IMR-90 (cell line): ENCODE results near the gene RABEP2. TPM values are rescaled to one million over a fixed set of nuclear protein-coding genes. Genes with fewer than 3 reads are reported as not detected.

ENCODE experiments used
- ATAC-seq: fragments of 200-7000 bp; cut with Tn5 transposase; 2 replicates; pipeline ENCODE4 v1.9.1; 2020; ENCODE audit warnings: low read depth, mild to moderate bottlenecking, moderate library complexity
- BruUV-seq: library from RNA; stranded (reverse); fragments of 400-500 nt; replicated peaks from 2 replicates; lab custom pipeline; 2021; lab: Mats Ljungman, UMichigan
- CTCF ChIA-PET: fragments of 300-600 bp; formaldehyde crosslinking; extraction: SDS; loops from one replicate; lab custom pipeline; 2021; ENCODE audit warnings: antibody characterized with exemption; lab: Yijun Ruan, JAX
- POLR2A ChIA-PET: fragments of 300-600 bp; sonication (Branson Sonifier 250); formaldehyde crosslinking; loops from one replicate; lab custom pipeline; 2022; ENCODE audit warnings: antibody characterized with exemption; ENCODE audit not compliant: unreplicated experiment; lab: Charles Lee
- DNase-seq: peaks from one replicate; pipeline ENCODE4 v3.0.0; 2013
- H2AFZ ChIP-seq: replicated peaks from 2 replicates; pipeline ENCODE3; 2013; ENCODE audit warnings: low read length, mild to moderate bottlenecking; ENCODE audit not compliant: poor library complexity
- H2AK5ac ChIP-seq: 2 replicates; pipeline ENCODE4 v1.6.1; 2013; ENCODE audit warnings: low read depth, low read length, inconsistent platforms
- H2AK9ac ChIP-seq: replicated peaks from 2 replicates; pipeline ENCODE3; 2013; ENCODE audit warnings: mild to moderate bottlenecking, low read depth, low read length, moderate library complexity; ENCODE audit not compliant: poor library complexity
- H2BK120ac ChIP-seq: 2 replicates; pipeline ENCODE4 v1.6.1; 2013; ENCODE audit warnings: low read depth, low read length, inconsistent platforms
- H2BK15ac ChIP-seq: 3 replicates; pipeline ENCODE4 v1.6.1; 2013; ENCODE audit warnings: low read depth, low read length, inconsistent platforms
- H2BK20ac ChIP-seq: 2 replicates; pipeline ENCODE4 v1.6.1; 2013; ENCODE audit warnings: low read depth, mild to moderate bottlenecking, inconsistent platforms, low read length, moderate library complexity
- H2BK5ac ChIP-seq: 2 replicates; pipeline ENCODE4 v1.6.1; 2013; ENCODE audit warnings: mild to moderate bottlenecking, low read depth, low read length, inconsistent platforms; ENCODE audit not compliant: poor library complexity, severe bottlenecking
- H3K14ac ChIP-seq: replicated peaks from 2 replicates; pipeline ENCODE4 v1.6.1; 2013; ENCODE audit warnings: low read depth, low read length, inconsistent platforms
- H3K18ac ChIP-seq: 2 replicates; pipeline ENCODE4 v1.6.1; 2013; ENCODE audit warnings: low read depth, low read length, control low read depth
- H3K23ac ChIP-seq: 2 replicates; pipeline ENCODE4 v1.6.1; 2013; ENCODE audit warnings: low read depth, low read length, inconsistent platforms
- H3K27ac ChIP-seq: 2 replicates; pipeline ENCODE4 v1.5.1; 2013; ENCODE audit warnings: mild to moderate bottlenecking, control low read depth, low read length; ENCODE audit not compliant: insufficient read depth
- H3K27me3 ChIP-seq: 2 replicates; pipeline ENCODE4 v1.6.1; 2013; ENCODE audit warnings: low read length; ENCODE audit not compliant: control insufficient read depth, insufficient read depth
- H3K36me3 ChIP-seq: 2 replicates; pipeline ENCODE4 v1.6.1; 2013; ENCODE audit warnings: low read length, mixed read lengths; ENCODE audit not compliant: control insufficient read depth, insufficient read depth
- H3K4ac ChIP-seq: 2 replicates; pipeline ENCODE4 v1.6.1; 2013; ENCODE audit warnings: low read depth, low read length, inconsistent platforms
- H3K4me1 ChIP-seq: 2 replicates; pipeline ENCODE4 v1.6.1; 2013; ENCODE audit warnings: low read length, mixed read lengths; ENCODE audit not compliant: control insufficient read depth, insufficient read depth
- H3K4me2 ChIP-seq: 2 replicates; pipeline ENCODE4 v1.6.1; 2013; ENCODE audit warnings: low read depth, mild to moderate bottlenecking, control low read depth, low read length, moderate library complexity
- H3K4me3 ChIP-seq: 2 replicates; pipeline ENCODE4 v1.5.1; 2013; ENCODE audit warnings: low read depth, mild to moderate bottlenecking, control low read depth, low read length, moderate library complexity; ENCODE audit not compliant: insufficient read depth
- H3K56ac ChIP-seq: 2 replicates; pipeline ENCODE4 v1.6.1; 2013; ENCODE audit warnings: low read length, inconsistent platforms; ENCODE audit not compliant: insufficient read depth; ENCODE audit errors: extremely low read depth
- H3K79me1 ChIP-seq, 2 experiments: 2 replicates each; pipeline ENCODE4 v1.6.1; 2013; ENCODE audit warnings: low read length in 2 of 2, inconsistent platforms in 1 of 2, low read depth in 1 of 2
- H3K9ac ChIP-seq: 2 replicates; pipeline ENCODE4 v1.6.1; 2013; ENCODE audit warnings: low read depth, low read length, control low read depth
- H3K9me1 ChIP-seq: 2 replicates; pipeline ENCODE4 v1.6.1; 2013; ENCODE audit warnings: low read length, inconsistent platforms; ENCODE audit not compliant: insufficient read depth
- H3K9me3 ChIP-seq: 2 replicates; pipeline ENCODE4 v1.6.1; 2013; ENCODE audit warnings: low read length; ENCODE audit not compliant: control insufficient read depth, insufficient read depth
- H4K20me1 ChIP-seq: 2 replicates; pipeline ENCODE4 v1.6.1; 2013; ENCODE audit warnings: low read length, inconsistent platforms; ENCODE audit not compliant: insufficient read depth
- H4K5ac ChIP-seq: 2 replicates; pipeline ENCODE4 v1.6.1; 2013; ENCODE audit warnings: mild to moderate bottlenecking, low read depth, low read length, control low read depth
- H4K8ac ChIP-seq, 2 experiments: 2 replicates each; pipeline ENCODE4 v1.6.1; 2013; ENCODE audit warnings: low read depth in 2 of 2, low read length in 2 of 2, control low read depth in 1 of 2, inconsistent platforms in 1 of 2
- H4K91ac ChIP-seq: 2 replicates; pipeline ENCODE4 v1.6.1; 2013; ENCODE audit warnings: low read depth, low read length, inconsistent platforms; ENCODE audit not compliant: insufficient read depth
- BHLHE40 ChIP-seq: fragments of 150-350 bp; IDR thresholded peaks from 2 replicates; pipeline ENCODE4 v1.6.1; 2016; ENCODE audit warnings: mild to moderate bottlenecking, low read depth, low read length
- CEBPB ChIP-seq: IDR thresholded peaks from 2 replicates; pipeline ENCODE4 v1.6.1; 2012; ENCODE audit warnings: low read depth, low read length, improper control_type of control experiment
- FOS ChIP-seq: fragments of 150-350 bp; IDR thresholded peaks from 2 replicates; pipeline ENCODE4 v1.6.1; 2016; ENCODE audit warnings: low read depth, low read length
- MXI1 ChIP-seq: IDR thresholded peaks from 2 replicates; pipeline ENCODE4 v1.6.1; 2012; ENCODE audit warnings: low read depth, mild to moderate bottlenecking, low read length, moderate library complexity, borderline replicate concordance
- NFE2L2 ChIP-seq: fragments of 150-350 bp; IDR thresholded peaks from 2 replicates; pipeline ENCODE4 v1.6.1; 2016; ENCODE audit warnings: low read depth, mild to moderate bottlenecking, low read length
- POLR2A ChIP-seq: IDR thresholded peaks from 2 replicates; pipeline ENCODE4 v1.6.1; 2012; ENCODE audit warnings: mild to moderate bottlenecking, low read depth, low read length
- RAD21 ChIP-seq: IDR thresholded peaks from 2 replicates; pipeline ENCODE4 v1.6.1; 2012; ENCODE audit warnings: low read length, improper control_type of control experiment
- RCOR1 ChIP-seq: IDR thresholded peaks from 2 replicates; pipeline ENCODE4 v1.6.1; 2012; ENCODE audit warnings: mild to moderate bottlenecking, low read length, improper control_type of control experiment; ENCODE audit not compliant: insufficient replicate concordance
- SMC3 ChIP-seq: fragments of 150-350 bp; IDR thresholded peaks from 2 replicates; pipeline ENCODE4 v1.6.1; 2016; ENCODE audit warnings: low read depth, mild to moderate bottlenecking, antibody characterized with exemption, low read length, moderate library complexity
- WGBS, 2 experiments: methylation state at CpG; one replicate each; pipeline versions ENCODE4 v1.1.5 to v1.1.7; 2013; ENCODE audit warnings: missing lambda C conversion rate in 2 of 2; ENCODE audit not compliant: insufficient read length in 1 of 2; ENCODE audit errors: extremely low coverage in 2 of 2; 5-methylcytosine and 5-hydroxymethylcytosine counted together
- dilution Hi-C: fragments of 300-500 bp; cut with HindIII; formaldehyde crosslinking; loops from one replicate; pipeline ENCODE4 v1.14.3; 2018; ENCODE audit warnings: low sequenced_read_pairs; ENCODE audit not compliant: unreplicated experiment
- in situ Hi-C: fragments of 300-500 bp; cut with MboI; formaldehyde crosslinking; loops from 3 replicates; pipeline ENCODE4 v1.14.3; 2019; ENCODE audit warnings: low sequenced_read_pairs, inconsistent platforms, mixed read lengths
- intact Hi-C: fragments of 100-400 bp; cut with micrococcal nuclease; formaldehyde crosslinking; loops from 2 replicates; pipeline ENCODE4 v1.10.0; 2022
- polyA plus RNA-seq, 3 experiments: library from polyadenylated mRNA; depleted of rRNA; stranded (reverse); fragments of >200 nt; gene quantifications; 2 replicates each; pipeline ENCODE4 v1.2.3, GENCODE V29; 2012; ENCODE audit warnings: low replicate concordance in 1 of 3
- total RNA-seq: library from RNA; depleted of rRNA; stranded (reverse); fragments of >200 nt; gene quantifications from 2 replicates; pipeline ENCODE4 v1.2.3, GENCODE V29; 2012
- TF ChIP-seq, protein P1 (sequence below): fragments of 150-350 bp; IDR thresholded peaks from 2 replicates; pipeline ENCODE4 v1.6.1; 2017; ENCODE audit warnings: mild to moderate bottlenecking, antibody characterized with exemption, low read length, low read depth
- TF ChIP-seq, protein P2 (sequence below): conservative IDR thresholded peaks from 2 replicates; pipeline ENCODE4 v1.5.1; 2012; ENCODE audit warnings: mild to moderate bottlenecking, low read depth, low read length, improper control_type of control experiment
- TF ChIP-seq, protein P3 (sequence below): fragments of 150-350 bp; IDR thresholded peaks from 2 replicates; pipeline ENCODE4 v1.6.1; 2016; ENCODE audit warnings: low read depth, mild to moderate bottlenecking, low read length, moderate library complexity, borderline replicate concordance

RABEP2 gene
- total and polyA plus RNA-seq, 2 of the 4 experiments (the other 2 are of a cell fraction), result 12.2 to 20.0 TPM

DNA sequence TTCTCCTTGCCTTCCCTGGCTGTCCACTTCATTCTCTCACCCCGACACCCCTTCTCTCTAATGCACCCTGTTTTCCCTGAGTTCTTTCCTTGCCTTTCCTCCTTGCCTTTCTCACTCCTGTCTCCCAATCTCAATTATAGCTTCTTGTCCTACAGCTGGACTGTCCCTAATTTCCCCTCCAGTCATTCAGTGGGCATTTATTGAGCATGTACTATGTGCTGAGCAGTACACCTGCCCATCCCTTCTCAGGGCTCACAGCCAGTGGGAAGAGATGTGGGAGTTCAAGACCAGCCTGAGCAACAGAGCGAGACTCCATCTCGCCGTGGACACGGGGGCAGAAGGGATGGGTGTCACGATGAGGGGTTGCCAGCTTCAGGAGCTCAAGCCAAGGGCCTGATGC is 41.0 kb downstream of the RABEP2 start:
- Histone ChIP-seq H2AK5ac (no peak overlapping the region), H2BK15ac (no peak overlapping the region), H3K23ac (no peak overlapping the region), H3K4me1 (peaks cover 7% of the 10 kb centered on the region; the same call in 1 of the 2 replicates), H2AFZ (no peak overlapping the region), H3K9me3 (no peaks in the 10 kb centered on the region), H4K8ac (no peak overlapping the region), H3K79me1 (peaks cover 3 to 6% of the 10 kb centered on the region in 2 experiments; a peak in 2 of 4 replicates), H3K18ac (no peak overlapping the region), H2BK120ac (no peak overlapping the region), H3K4ac (no peak overlapping the region), H3K56ac (no peak overlapping the region), H3K9me1 (peaks cover 7% of the 10 kb centered on the region; the same call in 1 of the 2 replicates), H4K5ac (no peak overlapping the region), H3K27me3 (no peaks in the 10 kb centered on the region), H3K27ac (no peak overlapping the region), H2BK5ac (no peak overlapping the region), H2BK20ac (no peak overlapping the region), H3K9ac (no peak overlapping the region), H4K20me1 (no peaks in the 10 kb centered on the region), H3K36me3 (no peaks in the 10 kb centered on the region), H3K4me3 (no peak overlapping the region), H2AK9ac (peak overlapping the region; percentile 42), H4K91ac (no peak overlapping the region), H3K14ac (no peak overlapping the region), H3K4me2 (no peak overlapping the region)
- WGBS, 2 experiments, result 92% methylated on average over 5 of the region's 6 CpGs; no CpG with 5 or more reads in 1 of the 2 experiments
- no peak for TF ChIP-seq RAD21
- TF ChIP-seq NFE2L2, result no peak
- TF ChIP-seq MXI1, result no peak
- TF ChIP-seq FOS, result no peak
- TF ChIP-seq, protein P1, sequence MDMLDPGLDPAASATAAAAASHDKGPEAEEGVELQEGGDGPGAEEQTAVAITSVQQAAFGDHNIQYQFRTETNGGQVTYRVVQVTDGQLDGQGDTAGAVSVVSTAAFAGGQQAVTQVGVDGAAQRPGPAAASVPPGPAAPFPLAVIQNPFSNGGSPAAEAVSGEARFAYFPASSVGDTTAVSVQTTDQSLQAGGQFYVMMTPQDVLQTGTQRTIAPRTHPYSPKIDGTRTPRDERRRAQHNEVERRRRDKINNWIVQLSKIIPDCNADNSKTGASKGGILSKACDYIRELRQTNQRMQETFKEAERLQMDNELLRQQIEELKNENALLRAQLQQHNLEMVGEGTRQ, result no peak
- TF ChIP-seq, protein P2, sequence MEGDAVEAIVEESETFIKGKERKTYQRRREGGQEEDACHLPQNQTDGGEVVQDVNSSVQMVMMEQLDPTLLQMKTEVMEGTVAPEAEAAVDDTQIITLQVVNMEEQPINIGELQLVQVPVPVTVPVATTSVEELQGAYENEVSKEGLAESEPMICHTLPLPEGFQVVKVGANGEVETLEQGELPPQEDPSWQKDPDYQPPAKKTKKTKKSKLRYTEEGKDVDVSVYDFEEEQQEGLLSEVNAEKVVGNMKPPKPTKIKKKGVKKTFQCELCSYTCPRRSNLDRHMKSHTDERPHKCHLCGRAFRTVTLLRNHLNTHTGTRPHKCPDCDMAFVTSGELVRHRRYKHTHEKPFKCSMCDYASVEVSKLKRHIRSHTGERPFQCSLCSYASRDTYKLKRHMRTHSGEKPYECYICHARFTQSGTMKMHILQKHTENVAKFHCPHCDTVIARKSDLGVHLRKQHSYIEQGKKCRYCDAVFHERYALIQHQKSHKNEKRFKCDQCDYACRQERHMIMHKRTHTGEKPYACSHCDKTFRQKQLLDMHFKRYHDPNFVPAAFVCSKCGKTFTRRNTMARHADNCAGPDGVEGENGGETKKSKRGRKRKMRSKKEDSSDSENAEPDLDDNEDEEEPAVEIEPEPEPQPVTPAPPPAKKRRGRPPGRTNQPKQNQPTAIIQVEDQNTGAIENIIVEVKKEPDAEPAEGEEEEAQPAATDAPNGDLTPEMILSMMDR, result no peak
- TF ChIP-seq RCOR1, result no peak
- no peak for TF ChIP-seq CEBPB
- no peak for TF ChIP-seq POLR2A
- no peak for TF ChIP-seq SMC3
- no peak for TF ChIP-seq BHLHE40
- TF ChIP-seq, protein P3, sequence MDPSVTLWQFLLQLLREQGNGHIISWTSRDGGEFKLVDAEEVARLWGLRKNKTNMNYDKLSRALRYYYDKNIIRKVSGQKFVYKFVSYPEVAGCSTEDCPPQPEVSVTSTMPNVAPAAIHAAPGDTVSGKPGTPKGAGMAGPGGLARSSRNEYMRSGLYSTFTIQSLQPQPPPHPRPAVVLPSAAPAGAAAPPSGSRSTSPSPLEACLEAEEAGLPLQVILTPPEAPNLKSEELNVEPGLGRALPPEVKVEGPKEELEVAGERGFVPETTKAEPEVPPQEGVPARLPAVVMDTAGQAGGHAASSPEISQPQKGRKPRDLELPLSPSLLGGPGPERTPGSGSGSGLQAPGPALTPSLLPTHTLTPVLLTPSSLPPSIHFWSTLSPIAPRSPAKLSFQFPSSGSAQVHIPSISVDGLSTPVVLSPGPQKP, result no peak
- BruUV-seq, result no TSS peak
- intact Hi-C loops, result loop anchor here (5.0 kb wide), 1 partner anchor 33 kb away; no protein-coding TSS in a partner anchor
- DNase-seq (no peak), ATAC-seq (no peak)
- ChIA-PET POLR2A (no interaction called here), CTCF (no interaction called here)
- in situ Hi-C loops, result no loop called here
- dilution Hi-C loops, result no loop called here
